Testis (tissue), 3 donors: ENCODE measurements around the gene C11orf71. TPM values are rescaled to one million over a fixed set of nuclear protein-coding genes. Genes with fewer than 3 reads are reported as not detected.

Experiments
- DNase-seq: peaks from one replicate; pipeline ENCODE4 v3.0.0-alpha.2; 2019
- H3K27ac ChIP-seq, 2 donors: fragments of 200-600 bp; sonication (generic); one replicate each; pipeline ENCODE4 v1.5.1; 2019
- H3K27me3 ChIP-seq: fragments of 200-600 bp; sonication (generic); one replicate; pipeline ENCODE4 v1.5.1; 2019
- H3K36me3 ChIP-seq: fragments of 200-600 bp; sonication (generic); one replicate; pipeline ENCODE4 v1.5.1; 2017; ENCODE audit warnings: low read depth; ENCODE audit errors: missing control alignments
- H3K4me1 ChIP-seq: fragments of 200-600 bp; sonication (generic); one replicate; pipeline ENCODE4 v1.5.1; 2019
- H3K4me3 ChIP-seq, 2 donors: fragments of 200-600 bp; sonication (generic); one replicate each; pipeline ENCODE4 v1.5.1; 2017 to 2019
- H3K9me3 ChIP-seq: fragments of 200-600 bp; sonication (generic); one replicate; pipeline ENCODE4 v1.5.1; 2017
- CTCF ChIP-seq, 3 experiments: fragments of 450-650 bp in 2 of 3; fragments of 200-600 bp in 1 of 3; sonication (generic) in 1 of 3; IDR thresholded peaks; one replicate each; pipeline ENCODE4 v1.5.1; 2016 to 2019; ENCODE audit warnings: antibody characterized with exemption in 3 of 3, mild to moderate bottlenecking in 2 of 3, moderate library complexity in 1 of 3
- POLR2A ChIP-seq: fragments of 450-650 bp; IDR thresholded peaks from one replicate; pipeline ENCODE4 v1.6.1; 2017; ENCODE audit warnings: antibody characterized with exemption, mild to moderate bottlenecking, moderate library complexity
- WGBS, 2 donors: methylation state at CpG; one replicate each; pipeline ENCODE4 v1.1.5; 2018; 5-methylcytosine and 5-hydroxymethylcytosine counted together
- intact Hi-C: fragments of 100-400 bp; cut with DNase I; formaldehyde crosslinking; loops from one replicate; pipeline ENCODE4 v1.15.1; 2023; ENCODE audit warnings: low total_unique reads
- polyA plus RNA-seq: library from polyadenylated mRNA; stranded (reverse); fragments of 350-450 nt; fragmentation: Illumina TruSeq; extraction: RNeasy Lipid Tissue Mini Kit (QIAGEN cat#74804); gene quantifications from one replicate; pipeline ENCODE4 v1.2.3, GENCODE V29; 2014; ENCODE audit warnings: low read depth, low replicate concordance; ENCODE audit not compliant: insufficient read depth
- total RNA-seq, 2 donors: library from RNA; depleted of rRNA; stranded (reverse); fragments of >200 nt; gene quantifications; one replicate each; pipeline ENCODE4 v1.2.3, GENCODE V29; 2016

C11orf71 gene
- total and polyA plus RNA-seq, 3 donors from 2014 or later: 40.6 to 119 (median 119) TPM

DNA sequence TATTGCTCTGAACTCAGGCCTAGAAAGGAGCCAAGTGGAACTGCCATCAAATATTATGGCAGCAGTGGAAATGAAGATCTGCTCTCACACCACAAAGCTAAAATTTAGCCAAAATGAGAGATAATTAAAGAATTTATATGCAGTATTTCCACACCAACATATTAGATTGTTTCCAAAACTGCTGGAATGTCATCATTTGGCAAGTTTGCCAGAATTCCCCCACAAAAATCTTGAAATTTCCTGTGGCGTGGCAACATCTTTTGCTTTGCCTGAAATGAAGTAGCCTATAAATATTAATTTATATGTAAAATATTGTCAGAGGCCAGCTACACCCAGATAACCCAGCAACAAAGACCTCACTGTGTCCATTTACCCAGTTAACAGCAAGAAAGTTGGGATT lies 13.8 kb downstream of the C11orf71 start:
- intact Hi-C loops: no loop called here
- Histone ChIP-seq H3K4me3 (no peak overlapping the region), H3K27ac (no peak overlapping the region), H3K36me3 (no peaks in the 10 kb centered on the region), H3K9me3 (no peaks in the 10 kb centered on the region), H3K27me3 (no peaks in the 10 kb centered on the region), H3K4me1 (no peaks in the 10 kb centered on the region)
- no peak for TF ChIP-seq POLR2A
- no peak for TF ChIP-seq CTCF (IDR thresholded peaks at IDR 0.05)
- no peak for DNase-seq
- WGBS, 2 donors: 75 to 82% methylated on average over 1 of the region's 1 CpG

GRCh38 chr11:114386131-114386530 lies 14.2 kb downstream of the C11orf71 start:
- H3K4me1 ChIP-seq: no peaks in the 10 kb centered on the region
- H3K27me3 ChIP-seq: no peaks in the 10 kb centered on the region
- 51 to 59% methylated on average over 2 of the region's 2 CpGs for WGBS, 2 donors
- H3K9me3 ChIP-seq: no peaks in the 10 kb centered on the region
- DNase-seq: no peak
- H3K4me3 ChIP-seq: no peak overlapping the region
- H3K36me3 ChIP-seq: no peaks in the 10 kb centered on the region
- no peak overlapping the region for H3K27ac ChIP-seq
- intact Hi-C loops: no loop called here
- TF ChIP-seq CTCF (IDR thresholded peaks at IDR 0.05) (no peak), POLR2A (no peak)

DNA sequence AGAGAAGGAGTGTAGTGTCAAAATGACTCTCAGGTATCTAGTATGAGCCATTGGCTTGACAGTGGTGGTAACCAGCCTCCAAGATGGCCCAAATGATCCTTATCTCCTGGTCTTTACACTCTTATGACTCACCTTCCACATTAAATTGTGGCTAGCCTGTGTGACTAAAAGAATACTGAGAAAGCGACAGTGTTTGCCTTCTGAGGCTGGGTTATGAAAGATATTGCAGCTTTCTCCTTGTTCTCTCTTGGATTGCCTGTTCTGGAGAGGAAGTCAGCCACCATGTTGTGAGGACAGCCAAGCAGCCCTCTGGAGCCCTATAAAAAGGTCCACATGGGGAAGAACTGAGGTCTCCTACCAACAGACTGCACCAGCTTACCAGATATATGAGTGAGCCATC lies 15.8 kb downstream of the C11orf71 start:
- no peak for TF ChIP-seq CTCF (IDR thresholded peaks at IDR 0.05)
- no peak for TF ChIP-seq POLR2A
- WGBS, 2 donors: 100% methylated on average over 1 of the region's 1 CpG
- DNase-seq: no peak
- Histone ChIP-seq H3K4me3 (no peak overlapping the region), H3K9me3 (no peaks in the 10 kb centered on the region), H3K27ac (no peak overlapping the region), H3K36me3 (no peaks in the 10 kb centered on the region), H3K4me1 (no peaks in the 10 kb centered on the region), H3K27me3 (no peaks in the 10 kb centered on the region)
- intact Hi-C loops: no loop called here

DNA sequence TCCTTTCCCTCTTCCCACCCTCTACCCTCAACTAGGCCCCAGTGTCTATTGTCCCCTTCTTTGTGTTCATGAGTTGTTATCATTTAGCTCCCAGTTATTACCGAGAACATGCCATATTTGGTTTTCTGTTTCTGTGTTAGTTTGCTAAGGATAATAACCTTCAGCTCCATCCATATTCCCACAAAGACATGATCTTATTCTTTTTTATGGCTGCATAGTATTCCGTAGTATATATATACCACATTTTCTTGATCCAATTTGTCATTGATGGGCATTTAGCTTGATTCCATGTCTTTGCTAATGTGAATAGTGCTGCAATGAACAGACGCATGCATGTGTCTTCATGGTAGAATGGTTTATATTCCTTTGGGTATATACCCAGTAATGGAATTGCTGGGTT lies 17.8 kb downstream of the C11orf71 start:
- Histone ChIP-seq H3K36me3 (no peaks in the 10 kb centered on the region), H3K4me3 (no peak overlapping the region), H3K27me3 (no peaks in the 10 kb centered on the region), H3K4me1 (no peaks in the 10 kb centered on the region), H3K27ac (no peak overlapping the region), H3K9me3 (no peaks in the 10 kb centered on the region)
- 78 to 80% methylated on average over 3 of the region's 3 CpGs for WGBS, 2 donors
- intact Hi-C loops: no loop called here
- DNase-seq: no peak
- TF ChIP-seq POLR2A: no peak
- no peak for TF ChIP-seq CTCF (IDR thresholded peaks at IDR 0.05)

GRCh38 chr11:114379394-114380069 lies 20.8 kb downstream of the C11orf71 start:
- 95 to 100% methylated on average over 1 to 5 of the region's 5 CpGs for WGBS, 2 donors
- H3K4me1 ChIP-seq: no peaks in the 10 kb centered on the region
- H3K27me3 ChIP-seq: no peaks in the 10 kb centered on the region
- no peaks in the 10 kb centered on the region for H3K9me3 ChIP-seq
- intact Hi-C loops: no loop called here
- no peak overlapping the region for H3K27ac ChIP-seq
- no peak for DNase-seq
- H3K36me3 ChIP-seq: no peaks in the 10 kb centered on the region
- H3K4me3 ChIP-seq: no peak overlapping the region
- TF ChIP-seq CTCF (IDR thresholded peaks at IDR 0.05) (no peak), POLR2A (no peak)
